K562 (cell line): ENCODE data around the gene TULP1. TPM values are rescaled to one million over a fixed set of nuclear protein-coding genes. Genes with fewer than 3 reads are reported as not detected.

Experiments used
- ARNT ChIP-seq, 2 experiments: fragments of 450-650 bp; IDR thresholded peaks; 2 replicates each; pipeline ENCODE4 v1.6.1; 2016; ENCODE audit warnings: mild to moderate bottlenecking in 1 of 2
- CEBPZ ChIP-seq: fragments of 150-350 bp; IDR thresholded peaks from 2 replicates; pipeline ENCODE4 v1.6.1; 2014; ENCODE audit warnings: low read depth, mild to moderate bottlenecking, low read length, borderline replicate concordance
- FOXJ3 ChIP-seq: sonication (generic); formaldehyde crosslinking; IDR thresholded peaks from 2 replicates; pipeline ENCODE4 v1.4.0; 2020; ENCODE audit warnings: mild to moderate bottlenecking, missing genetic modification reagents
- KLF10 ChIP-seq: fragments of 250-450 bp; sonication (Bioruptor Pico); IDR thresholded peaks from 2 replicates; pipeline ENCODE4 v1.6.1; 2021; ENCODE audit warnings: matching md5 sums
- POLR2H ChIP-seq: IDR thresholded peaks from 2 replicates; pipeline ENCODE4 v1.6.1; 2016; ENCODE audit warnings: missing genetic modification characterization, low read depth, mild to moderate bottlenecking, control low read depth, missing compliant biosample characterization, moderate library complexity
- RBM25 ChIP-seq: fragments of 200-400 bp; formaldehyde crosslinking; IDR thresholded peaks from 2 replicates; pipeline ENCODE4 v1.6.1; 2018; ENCODE audit warnings: low read length, low read depth, moderate library complexity; ENCODE audit not compliant: severe bottlenecking
- RFX1 ChIP-seq: fragments of 450-650 bp; IDR thresholded peaks from 2 replicates; pipeline ENCODE4 v1.6.1; 2016; ENCODE audit warnings: mild to moderate bottlenecking, moderate library complexity
- RNF219 ChIP-seq: fragments of 250-450 bp; sonication (Bioruptor Pico); IDR thresholded peaks from 2 replicates; pipeline ENCODE4 v1.5.0; 2022; ENCODE audit warnings: mild to moderate bottlenecking
- SP1 ChIP-seq: sonication (generic); formaldehyde crosslinking; IDR thresholded peaks from 2 replicates; pipeline ENCODE4 v1.8.1; 2022; ENCODE audit warnings: mild to moderate bottlenecking, missing genetic modification reagents
- STAT5A ChIP-seq: IDR thresholded peaks from 2 replicates; pipeline ENCODE4 v1.6.1; 2012; ENCODE audit warnings: low read length, inconsistent platforms, borderline replicate concordance
- ZC3H8 ChIP-seq: fragments of 450-650 bp; IDR thresholded peaks from 2 replicates; pipeline ENCODE4 v1.6.1; 2017
- ZFP91 ChIP-seq: sonication (generic); formaldehyde crosslinking; IDR thresholded peaks from 2 replicates; pipeline ENCODE4 v1.8.0; 2022; ENCODE audit warnings: mild to moderate bottlenecking, missing genetic modification reagents
- ZNF134 ChIP-seq: fragments of 250-450 bp; sonication (Bioruptor Pico); conservative IDR thresholded peaks from 2 replicates; pipeline ENCODE4 v1.4.0; 2020
- ZNF140 ChIP-seq: fragments of 250-450 bp; sonication (Bioruptor Pico); IDR thresholded peaks from 2 replicates; pipeline ENCODE4 v1.8.0; 2021; ENCODE audit warnings: moderate library complexity, mild to moderate bottlenecking, inconsistent platforms
- ZNF263 ChIP-seq: sonication (generic); formaldehyde crosslinking; IDR thresholded peaks from 2 replicates; pipeline ENCODE4 v1.8.0; 2022; ENCODE audit warnings: mild to moderate bottlenecking, missing genetic modification reagents, borderline replicate concordance
- ZNF507 ChIP-seq: conservative IDR thresholded peaks from 2 replicates; pipeline ENCODE4 v1.6.1; 2017; ENCODE audit warnings: missing genetic modification characterization, missing compliant biosample characterization
- ZNF512 ChIP-seq: IDR thresholded peaks from 2 replicates; pipeline ENCODE4 v1.6.1; 2016; ENCODE audit warnings: missing genetic modification characterization, missing compliant biosample characterization
- ZNF584 ChIP-seq: fragments of 200-800 bp; sonication (Bioruptor generic); IDR thresholded peaks from 2 replicates; pipeline ENCODE4 v1.6.1; 2016; ENCODE audit warnings: low read depth, mild to moderate bottlenecking, missing genetic modification characterization, missing compliant biosample characterization
- ZNF644 ChIP-seq: fragments of 200-800 bp; sonication (Bioruptor generic); IDR thresholded peaks from 2 replicates; pipeline ENCODE4 v1.6.1; 2016; ENCODE audit warnings: low read depth, missing genetic modification characterization, missing compliant biosample characterization
- polyA plus RNA-seq, 8 experiments: library from polyadenylated mRNA; depleted of rRNA in 4 of 8; stranded (reverse) in 5 of 8; unstranded in 3 of 8; fragments of >200 nt; fragmentation: Nextera tagmentation in 2 of 8; fragmentation: Illumina TruSeq in 1 of 8; extraction: Ambion mirVana in 2 of 8; extraction: Trizol in 1 of 8; gene quantifications; 2 replicates each; pipeline versions ENCODE4 v1.2.1 to v1.2.3, GENCODE V29; 2011 to 2014; ENCODE audit warnings: inconsistent platforms in 1 of 8, missing spikeins in 1 of 8
- total RNA-seq, 7 experiments: library from RNA; depleted of rRNA in 6 of 7; stranded (reverse); fragments of >200 nt in 6 of 7; fragmentation: Illumina TruSeq in 2 of 7; extraction: Trizol in 2 of 7; gene quantifications; 2 replicates each; pipeline versions ENCODE4 v1.2.1 to v1.2.3, GENCODE V29; 2011 to 2021; ENCODE audit warnings: low replicate concordance in 1 of 7

Gene TULP1
- total and polyA plus RNA-seq, 9 of the 15 experiments (the other 6 are each of a cell fraction or from before 2014, with no cell fraction given), result 0.06 to 0.17 (median 0.09) TPM; not detected in 6

- TF ChIP-seq STAT5A, result peak; percentile 33; the same call in 1 of the 2 replicates
- no peak for TF ChIP-seq RNF219 (CRISPR knock-in tag)
- TF ChIP-seq RBM25, result peak; percentile 94
- no peak for TF ChIP-seq CEBPZ
- no peak for TF ChIP-seq ZNF140 (CRISPR knock-in tag)
- no peak for TF ChIP-seq FOXJ3
- no peak for TF ChIP-seq ZNF584 (CRISPR knock-in tag)
- no peak for TF ChIP-seq KLF10 (CRISPR knock-in tag)
- TF ChIP-seq RFX1, result no peak
- no peak for TF ChIP-seq ZNF644 (tag)
- TF ChIP-seq POLR2H, result peak; percentile 97
- no peak for TF ChIP-seq ZC3H8
- peak; percentile 96 for TF ChIP-seq SP1 (CRISPR knock-in tag)
- TF ChIP-seq ZNF263, result peak; percentile 65
- TF ChIP-seq ZNF512 (tag), result no peak
- no peak for TF ChIP-seq ZFP91 (CRISPR knock-in tag)
- TF ChIP-seq ZNF134, result no peak
- TF ChIP-seq ARNT (IDR thresholded peaks at IDR 0.05), result no peak
- TF ChIP-seq ZNF507 (tag), result no peak
Measured at GRCh38 chr6:35468181-35468979, 44.3 kb downstream of the TULP1 start, which contains the start of gene RPL10A (continued).
